SJCRH30 (cell line): ENCODE data around the gene NCAN. TPM values are rescaled to one million over a fixed set of nuclear protein-coding genes. Genes with fewer than 3 reads are reported as not detected.
A peak's percentile ranks its signal among the peaks of the same experiment; 100 is the strongest.

Source experiments
- DNase-seq, 2 experiments: peaks; one replicate each; pipeline ENCODE4 v3.0.0-alpha.2; 2015 to 2020
- H3K27ac ChIP-seq: fragments of 250-450 bp; sonication (Bioruptor Pico); 2 replicates; pipeline ENCODE4 v1.5.1; 2020; ENCODE audit warnings: mild to moderate bottlenecking, moderate library complexity
- H3K27me3 ChIP-seq: fragments of 250-450 bp; sonication (Bioruptor Pico); 2 replicates; pipeline ENCODE4 v1.5.1; 2020; ENCODE audit warnings: mild to moderate bottlenecking, moderate library complexity
- H3K36me3 ChIP-seq: fragments of 250-450 bp; sonication (Bioruptor Pico); 2 replicates; pipeline ENCODE4 v1.5.1; 2020; ENCODE audit warnings: mild to moderate bottlenecking, moderate library complexity
- H3K4me1 ChIP-seq: fragments of 250-450 bp; sonication (Bioruptor Pico); 2 replicates; pipeline ENCODE4 v1.5.1; 2020; ENCODE audit warnings: mild to moderate bottlenecking, moderate library complexity
- H3K4me3 ChIP-seq: fragments of 250-450 bp; sonication (Bioruptor Pico); 2 replicates; pipeline ENCODE4 v1.5.1; 2020; ENCODE audit warnings: mild to moderate bottlenecking, moderate library complexity
- H3K9me3 ChIP-seq: fragments of 250-450 bp; sonication (Bioruptor Pico); replicated peaks from 2 replicates; pipeline ENCODE4 v1.5.1; 2020; ENCODE audit warnings: mild to moderate bottlenecking, moderate library complexity
- total RNA-seq: library from RNA; depleted of rRNA; stranded (reverse); fragments of >200 nt; shearing (Covaris generic); gene quantifications from 2 replicates; pipeline ENCODE4 v1.2.3, GENCODE V29; 2014

NCAN gene
- total RNA-seq, 1 experiment from 2014 or later: not detected

DNA sequence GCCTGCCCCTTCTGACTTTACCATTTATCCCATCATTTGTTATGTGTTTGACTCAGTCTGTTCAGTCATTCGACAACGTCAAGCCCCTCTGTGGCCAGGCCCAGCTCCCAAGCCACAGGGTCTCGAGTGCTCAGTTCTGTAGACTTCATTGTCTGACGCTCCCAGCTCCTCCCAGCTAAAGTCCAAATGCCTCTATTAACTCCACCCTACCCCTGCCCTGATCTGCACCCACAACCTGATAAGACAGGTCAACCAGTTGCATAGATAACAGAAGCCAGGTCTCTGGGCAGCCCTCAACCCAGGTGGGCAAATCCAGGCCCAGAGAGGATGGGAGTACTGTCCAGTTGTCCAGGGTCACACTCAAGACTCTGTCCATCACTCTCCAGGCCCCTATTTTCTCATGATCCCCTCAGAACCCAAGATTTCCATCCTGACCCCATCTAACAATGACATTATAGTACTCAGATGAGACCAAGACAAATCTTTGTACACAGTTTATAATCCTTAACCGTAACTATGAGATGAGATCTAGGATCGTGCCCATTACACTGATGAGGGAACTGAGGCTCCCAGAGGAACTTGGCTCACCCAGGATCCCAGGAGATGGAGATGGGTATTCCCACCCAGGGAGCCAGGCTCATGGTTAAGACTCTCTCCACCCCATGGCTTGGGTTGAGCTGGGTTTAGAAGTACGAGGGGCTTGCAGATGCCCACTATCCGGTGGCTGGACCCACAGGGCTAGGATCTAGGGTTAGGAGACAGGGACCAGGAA, 60.3 kb downstream of the NCAN start:
- no peak for DNase-seq
- Histone ChIP-seq H3K4me3 (no peak overlapping the region), H3K27me3 (no peaks in the 10 kb centered on the region), H3K36me3 (peaks cover 12% of the 10 kb centered on the region), H3K4me1 (no peaks in the 10 kb centered on the region), H3K9me3 (no peaks in the 10 kb centered on the region), H3K27ac (no peak overlapping the region)

DNA sequence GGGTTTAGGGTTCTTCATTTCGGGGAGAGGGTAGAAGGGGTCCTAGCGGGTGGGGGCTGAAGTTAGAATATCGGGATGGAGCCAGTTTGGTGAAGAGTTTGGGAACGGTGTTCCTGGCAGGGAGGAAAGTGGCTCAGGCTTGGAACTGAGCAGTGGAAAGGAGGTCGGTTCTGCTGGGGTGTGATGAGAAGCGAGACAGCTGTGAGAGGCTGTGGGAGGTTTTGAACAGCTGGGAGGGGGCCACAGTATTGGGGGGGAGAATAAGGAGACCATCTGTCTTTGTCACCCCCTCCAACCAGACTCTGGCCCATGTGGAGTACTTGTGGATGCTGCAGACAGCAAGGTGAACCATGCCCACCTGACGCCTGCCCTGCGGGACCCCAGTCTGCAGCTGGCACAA, 62.4 kb downstream of the NCAN start:
- no peak overlapping the region for H3K27ac ChIP-seq
- no peak overlapping the region for H3K4me3 ChIP-seq
- no peaks in the 10 kb centered on the region for H3K9me3 ChIP-seq
- no peaks in the 10 kb centered on the region for H3K4me1 ChIP-seq
- DNase-seq: peak; percentile 18 to 49
- H3K36me3 ChIP-seq: peaks cover 12% of the 10 kb centered on the region
- H3K27me3 ChIP-seq: no peaks in the 10 kb centered on the region

DNA sequence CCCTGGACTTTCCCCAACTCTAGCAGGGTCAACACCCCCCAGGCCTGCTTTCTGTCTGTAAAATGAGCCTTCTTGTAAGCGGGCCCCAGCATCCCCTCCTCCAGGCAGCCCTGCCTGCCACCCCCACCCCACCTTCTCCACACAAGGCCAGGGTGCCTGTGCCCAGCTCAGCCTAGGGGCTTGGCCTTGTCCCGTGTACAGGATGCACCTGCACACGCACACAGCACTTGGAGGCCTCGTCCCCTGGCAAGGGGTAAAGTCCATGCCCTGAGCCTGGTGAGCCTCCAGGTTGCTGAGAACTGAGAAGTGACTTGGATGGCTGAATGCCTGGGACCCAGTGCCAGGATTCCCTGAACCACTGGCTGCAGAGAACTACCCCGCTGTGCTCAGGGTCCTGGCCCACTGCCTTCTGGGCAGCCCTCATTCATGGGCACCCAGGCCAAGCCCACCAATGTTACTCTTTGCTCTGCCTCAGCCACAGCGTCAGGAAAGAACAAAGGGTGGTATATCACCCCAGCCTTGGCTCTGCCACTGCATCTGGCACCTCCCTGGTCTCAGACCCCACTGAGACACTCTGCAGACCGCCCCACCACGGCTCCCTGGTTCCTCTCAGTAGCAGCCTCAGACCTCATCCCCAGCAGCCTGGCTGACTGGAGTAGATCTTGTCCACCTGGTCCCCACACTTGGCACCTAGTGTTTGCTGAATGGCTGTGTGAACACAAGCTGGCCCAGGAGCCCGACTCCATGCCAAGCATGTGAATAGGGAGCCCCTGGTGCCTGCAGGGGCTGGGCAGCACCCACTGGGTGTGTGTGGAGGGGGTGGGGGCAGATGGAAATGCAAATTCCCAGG, 63.2 kb downstream of the NCAN start:
- Histone ChIP-seq H3K27ac (no peak overlapping the region), H3K9me3 (no peaks in the 10 kb centered on the region), H3K4me1 (no peaks in the 10 kb centered on the region), H3K4me3 (no peak overlapping the region), H3K27me3 (no peaks in the 10 kb centered on the region), H3K36me3 (peaks cover 12% of the 10 kb centered on the region)
- no peak for DNase-seq

DNA sequence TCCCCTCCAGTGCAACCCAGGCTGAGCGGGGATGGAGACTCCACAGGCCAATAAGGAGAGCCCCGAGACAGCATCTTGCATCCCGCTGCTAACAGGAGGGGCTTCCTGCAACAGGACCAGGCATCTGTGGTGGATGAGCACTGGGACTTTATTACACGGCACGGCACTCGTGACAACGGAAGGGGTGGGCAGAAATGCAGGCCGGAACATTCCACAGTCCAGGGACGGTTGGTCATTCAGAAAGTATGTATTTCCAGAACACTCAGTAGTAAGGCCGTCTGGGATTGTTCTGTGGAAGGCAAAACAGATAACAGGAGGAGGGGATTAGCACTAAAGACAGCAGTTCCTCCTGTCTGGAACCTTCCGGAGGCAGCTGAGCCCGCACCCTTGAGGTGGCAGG, 64.6 kb downstream of the NCAN start:
- H3K27ac ChIP-seq: no peak overlapping the region
- H3K27me3 ChIP-seq: no peaks in the 10 kb centered on the region
- no peak for DNase-seq
- H3K36me3 ChIP-seq: peaks cover 17% of the 10 kb centered on the region
- no peak overlapping the region for H3K4me3 ChIP-seq
- H3K4me1 ChIP-seq: no peaks in the 10 kb centered on the region
- no peaks in the 10 kb centered on the region for H3K9me3 ChIP-seq

DNA sequence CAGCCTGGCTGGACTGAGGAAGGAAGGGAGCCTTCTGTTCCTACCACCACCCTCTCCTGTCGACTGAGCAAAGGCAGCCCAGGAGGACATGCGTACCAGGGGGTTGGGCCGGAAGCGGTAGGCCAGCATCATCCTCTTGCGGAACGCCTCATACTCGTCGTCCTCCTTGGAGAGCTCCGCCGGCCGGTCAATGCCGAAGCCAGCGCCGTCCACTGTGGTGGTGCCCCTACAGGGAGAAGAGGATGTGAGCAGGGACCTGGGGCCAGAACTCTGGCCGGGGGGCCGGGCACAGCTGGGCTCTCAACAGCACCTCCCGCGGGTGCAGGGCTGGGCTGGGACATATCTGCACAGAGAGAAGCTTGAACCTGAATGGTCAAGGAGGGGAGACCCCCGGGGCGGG, 65.1 kb downstream of the NCAN start:
- peaks cover 21% of the 10 kb centered on the region for H3K36me3 ChIP-seq
- H3K27ac ChIP-seq: no peak overlapping the region
- no peaks in the 10 kb centered on the region for H3K27me3 ChIP-seq
- no peaks in the 10 kb centered on the region for H3K4me1 ChIP-seq
- H3K9me3 ChIP-seq: no peaks in the 10 kb centered on the region
- no peak for DNase-seq
- no peak overlapping the region for H3K4me3 ChIP-seq

DNA sequence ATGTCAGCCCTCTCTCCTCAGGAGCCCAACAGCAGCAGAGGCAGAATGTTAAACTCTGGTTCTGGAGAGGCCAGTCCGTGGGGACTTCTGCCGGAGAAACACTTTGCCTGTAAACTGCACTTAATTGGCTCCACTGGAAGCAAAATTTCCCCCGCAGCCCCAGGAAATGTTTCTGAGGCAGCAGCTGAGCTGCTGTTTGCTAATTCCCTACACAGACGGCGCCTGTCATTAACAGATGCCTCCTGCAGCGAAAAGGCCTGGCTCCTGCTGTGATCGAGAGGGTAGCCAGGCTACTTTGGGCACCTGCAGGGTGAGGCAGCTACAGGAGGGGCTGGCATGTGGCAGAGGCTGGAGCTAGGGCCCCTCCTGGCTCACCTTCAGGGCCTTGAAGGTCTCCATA, 66.6 kb downstream of the NCAN start:
- Histone ChIP-seq H3K36me3 (peaks cover 21% of the 10 kb centered on the region), H3K4me3 (no peak overlapping the region), H3K27ac (no peak overlapping the region), H3K4me1 (no peaks in the 10 kb centered on the region), H3K27me3 (no peaks in the 10 kb centered on the region), H3K9me3 (no peaks in the 10 kb centered on the region)
- no peak for DNase-seq

DNA sequence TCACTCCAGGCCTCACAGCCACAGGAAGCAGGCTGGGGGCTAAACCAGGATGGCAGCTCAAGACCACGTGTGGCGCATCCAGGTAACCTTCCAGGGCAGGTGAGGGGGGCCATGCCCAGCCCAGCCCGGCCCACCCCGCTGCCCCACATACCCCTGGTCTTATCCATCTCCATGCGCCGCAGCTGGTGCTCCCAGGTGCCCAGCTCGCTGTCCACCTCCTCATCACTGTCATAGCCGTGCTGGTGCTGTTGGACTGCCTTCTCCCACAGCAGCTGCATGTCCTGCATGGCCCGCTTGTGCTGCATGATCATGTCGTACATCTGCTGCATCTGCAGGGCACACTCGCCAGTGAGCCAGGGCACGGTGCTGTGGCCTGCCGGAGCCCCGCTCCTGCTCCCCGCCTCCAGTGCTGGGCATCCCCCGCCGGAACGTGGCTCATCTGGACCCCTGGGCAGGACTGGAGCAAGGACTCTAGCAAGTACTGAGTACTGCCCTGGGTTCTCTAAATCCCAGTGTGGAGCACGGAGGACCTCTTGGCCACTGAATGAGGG, 67.4 kb downstream of the NCAN start:
- Histone ChIP-seq H3K27ac (no peak overlapping the region), H3K4me3 (no peak overlapping the region), H3K27me3 (no peaks in the 10 kb centered on the region), H3K4me1 (no peaks in the 10 kb centered on the region), H3K9me3 (no peaks in the 10 kb centered on the region), H3K36me3 (peaks cover 25% of the 10 kb centered on the region)
- no peak for DNase-seq

DNA sequence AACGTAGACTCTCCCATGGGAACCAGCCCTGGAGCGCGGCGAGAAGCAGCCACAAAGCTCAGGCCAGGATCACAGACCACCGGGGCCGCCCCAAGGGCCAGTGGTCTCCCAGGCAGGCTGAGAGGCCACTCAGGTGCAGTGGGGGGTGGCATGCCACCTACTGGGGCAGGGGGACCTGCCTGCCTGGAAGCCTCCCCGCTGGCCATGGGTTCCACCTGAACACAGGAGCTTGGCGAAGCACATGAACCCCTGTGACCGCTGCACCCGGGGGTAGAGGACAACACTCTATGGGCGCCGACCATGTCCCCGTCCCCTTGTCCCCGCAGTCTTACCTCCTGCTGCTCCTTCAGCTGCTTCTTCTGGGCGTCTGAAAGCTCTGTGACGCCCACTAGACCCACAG, 68.1 kb downstream of the NCAN start:
- Histone ChIP-seq H3K4me1 (no peaks in the 10 kb centered on the region), H3K4me3 (no peak overlapping the region), H3K36me3 (peaks cover 25% of the 10 kb centered on the region), H3K27me3 (no peaks in the 10 kb centered on the region), H3K9me3 (no peaks in the 10 kb centered on the region), H3K27ac (no peak overlapping the region)
- DNase-seq: no peak

DNA sequence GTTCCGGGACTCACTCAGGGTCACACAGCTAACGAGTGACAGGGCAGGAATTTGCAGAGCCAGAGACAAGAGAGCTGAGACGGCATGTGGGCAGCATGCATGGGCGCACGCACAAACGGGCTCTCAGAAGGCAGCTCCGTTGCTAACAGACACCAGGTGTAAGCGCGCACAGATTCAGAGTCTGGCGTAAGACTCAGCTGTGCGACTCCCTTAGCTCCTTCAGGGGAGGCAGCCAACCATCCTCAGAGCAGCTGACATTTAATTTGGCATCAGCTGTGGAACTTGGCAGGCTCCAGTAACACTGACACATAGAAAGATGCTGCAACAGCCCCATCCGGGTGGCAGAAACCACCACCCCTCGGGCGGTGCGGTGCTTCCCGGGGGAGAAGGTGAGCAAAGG, 68.8 kb downstream of the NCAN start:
- Histone ChIP-seq H3K36me3 (peaks cover 25% of the 10 kb centered on the region), H3K9me3 (no peaks in the 10 kb centered on the region), H3K4me3 (no peak overlapping the region), H3K4me1 (no peaks in the 10 kb centered on the region), H3K27me3 (no peaks in the 10 kb centered on the region), H3K27ac (no peak overlapping the region)
- DNase-seq: no peak

DNA sequence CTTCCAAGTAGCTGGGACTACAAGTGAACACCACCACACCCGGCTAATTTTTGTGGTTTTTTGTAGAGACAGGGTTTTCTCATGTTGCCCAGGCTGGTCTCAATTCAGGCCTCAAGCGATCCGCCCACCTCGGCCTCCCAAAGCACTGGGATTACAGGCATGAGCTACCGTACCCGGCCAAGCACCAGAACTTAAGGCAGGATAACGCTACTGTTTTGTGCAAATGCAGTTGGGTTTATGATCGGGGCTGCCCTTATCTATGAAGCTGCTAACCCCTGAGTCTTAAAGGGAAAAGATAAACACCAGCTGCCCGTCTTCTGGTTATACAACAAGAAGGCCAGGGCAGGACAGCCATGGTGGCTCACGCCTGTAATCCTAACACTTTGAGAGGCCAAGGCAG, 73.9 kb downstream of the NCAN start:
- DNase-seq: no peak
- Histone ChIP-seq H3K27me3 (no peaks in the 10 kb centered on the region), H3K27ac (no peak overlapping the region), H3K9me3 (no peaks in the 10 kb centered on the region), H3K4me3 (no peak overlapping the region), H3K36me3 (peaks cover 42% of the 10 kb centered on the region), H3K4me1 (no peaks in the 10 kb centered on the region)

DNA sequence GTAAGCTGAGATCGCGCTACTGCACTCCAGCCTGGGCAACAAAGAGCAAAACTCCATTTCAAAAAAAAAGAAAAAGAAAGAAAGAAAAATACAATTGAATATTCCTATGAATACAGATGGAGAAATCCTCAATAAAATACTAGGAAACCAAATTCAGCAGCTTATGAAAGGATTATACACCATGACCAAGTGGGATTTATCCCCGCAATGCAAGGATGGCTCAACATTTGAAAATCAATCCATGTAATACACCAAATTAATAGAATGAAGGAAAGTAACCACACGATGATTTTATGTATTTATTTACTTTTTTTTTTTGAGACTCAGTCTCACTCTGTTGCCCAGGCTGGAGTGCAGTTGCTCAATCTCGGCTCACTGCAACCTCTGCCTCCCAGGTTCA, 80.8 kb downstream of the NCAN start:
- no peaks in the 10 kb centered on the region for H3K4me1 ChIP-seq
- H3K4me3 ChIP-seq: no peak overlapping the region
- peaks cover 54% of the 10 kb centered on the region for H3K36me3 ChIP-seq
- no peak for DNase-seq
- no peaks in the 10 kb centered on the region for H3K27me3 ChIP-seq
- no peak overlapping the region for H3K27ac ChIP-seq
- no peaks in the 10 kb centered on the region for H3K9me3 ChIP-seq

DNA sequence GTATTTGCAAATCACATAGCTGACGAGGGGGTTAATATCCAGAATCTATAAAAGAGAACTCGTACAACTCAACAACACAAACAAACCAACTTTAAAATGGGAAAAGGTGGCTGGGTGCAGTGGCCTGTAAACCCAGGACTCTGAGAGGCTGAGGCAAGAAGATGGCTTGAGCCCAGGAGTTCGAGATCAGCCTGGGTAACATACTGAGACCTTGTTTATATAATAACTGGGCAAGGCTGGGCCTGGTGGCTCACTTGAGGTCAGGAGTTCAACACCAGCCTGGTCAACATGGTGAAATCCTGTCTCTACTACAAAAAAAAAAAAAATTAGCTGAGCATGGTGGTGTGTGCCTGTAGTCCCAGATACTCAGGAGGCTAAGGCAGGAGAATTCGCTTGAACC, 83.2 kb downstream of the NCAN start:
- DNase-seq: no peak
- Histone ChIP-seq H3K27me3 (no peaks in the 10 kb centered on the region), H3K9me3 (no peaks in the 10 kb centered on the region), H3K36me3 (peaks cover 39% of the 10 kb centered on the region), H3K27ac (no peak overlapping the region), H3K4me1 (no peaks in the 10 kb centered on the region), H3K4me3 (no peak overlapping the region)

DNA sequence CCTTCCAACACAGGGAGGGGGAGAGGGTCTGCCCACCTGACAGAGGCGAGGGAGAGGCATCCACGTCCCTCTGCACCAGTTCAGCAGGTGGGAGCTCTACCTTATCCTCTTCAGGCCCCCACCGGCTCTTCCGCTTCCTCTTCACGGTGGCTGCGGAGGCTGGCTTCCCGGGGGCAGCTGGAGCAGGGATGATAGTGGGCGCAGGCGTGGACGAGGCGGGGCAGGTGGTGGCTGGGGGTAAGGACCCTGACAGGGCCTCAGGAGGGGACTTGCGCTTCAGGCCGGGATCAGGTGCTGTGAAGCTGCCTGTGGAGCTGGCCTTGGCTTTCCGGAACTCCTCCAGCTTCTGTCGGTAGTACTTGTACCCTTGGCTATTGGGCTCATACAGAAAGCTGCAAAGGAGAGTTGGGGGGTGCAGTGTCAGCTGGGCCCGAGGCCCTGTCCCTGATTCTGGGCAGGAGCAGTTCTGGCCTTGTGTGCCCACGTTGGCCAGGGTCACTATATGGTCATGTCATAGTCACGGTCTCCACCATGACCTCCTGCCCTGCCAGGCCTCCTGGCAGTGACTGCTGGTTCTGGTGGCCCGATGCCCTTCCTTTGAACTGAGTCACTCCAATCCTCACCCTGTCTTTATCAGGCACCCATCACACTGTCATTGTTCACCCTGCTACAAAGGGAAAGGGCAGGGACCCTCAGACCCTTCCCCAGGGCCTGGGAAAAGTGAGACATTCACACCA, 85.4 kb downstream of the NCAN start:
- H3K4me1 ChIP-seq: no peaks in the 10 kb centered on the region
- no peak for DNase-seq
- peaks cover 34% of the 10 kb centered on the region for H3K36me3 ChIP-seq
- H3K4me3 ChIP-seq: no peak overlapping the region
- no peak overlapping the region for H3K27ac ChIP-seq
- no peaks in the 10 kb centered on the region for H3K9me3 ChIP-seq
- H3K27me3 ChIP-seq: no peaks in the 10 kb centered on the region

DNA sequence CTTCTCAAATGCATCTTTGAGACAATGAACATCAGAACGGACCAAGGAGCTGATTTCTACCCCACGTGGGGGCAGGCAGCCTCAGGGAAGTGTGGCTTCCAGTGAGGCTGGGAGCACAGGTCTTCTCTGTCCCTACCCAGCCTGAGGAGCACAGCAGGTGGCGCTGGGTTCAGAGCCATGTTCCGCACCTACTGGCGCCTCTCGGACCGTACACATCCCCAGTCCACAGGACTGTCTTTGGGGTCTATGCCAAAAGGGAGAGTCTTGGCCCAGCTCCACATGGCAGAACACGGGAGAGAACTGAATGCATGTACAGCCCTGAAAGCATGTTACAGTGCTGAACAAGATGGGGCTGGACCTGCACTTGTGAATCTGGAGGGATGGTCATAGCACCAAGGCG, 86.0 kb downstream of the NCAN start:
- Histone ChIP-seq H3K4me1 (no peaks in the 10 kb centered on the region), H3K27ac (no peak overlapping the region), H3K9me3 (no peaks in the 10 kb centered on the region), H3K27me3 (no peaks in the 10 kb centered on the region), H3K4me3 (no peak overlapping the region), H3K36me3 (peaks cover 30% of the 10 kb centered on the region)
- no peak for DNase-seq

DNA sequence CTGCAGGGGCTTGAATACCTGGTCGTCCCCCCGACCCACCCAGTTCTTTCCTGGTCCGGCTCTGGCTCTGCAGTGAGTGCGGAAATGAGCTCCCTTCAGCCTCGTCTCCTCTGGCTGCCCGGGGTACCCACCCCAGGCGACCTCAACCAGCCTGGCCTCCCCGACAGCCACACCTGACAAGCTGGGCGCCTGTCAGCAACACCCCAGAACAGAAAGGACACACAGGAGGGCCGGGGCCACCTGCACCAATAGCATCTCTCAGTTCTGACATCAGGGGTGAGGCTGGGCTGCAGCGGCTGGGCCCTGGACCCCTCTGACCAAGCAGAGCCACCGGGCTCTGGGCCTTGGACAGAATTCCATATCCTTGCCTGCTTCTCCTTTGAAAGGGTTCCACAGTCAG, 88.9 kb downstream of the NCAN start:
- peaks cover 20% of the 10 kb centered on the region for H3K36me3 ChIP-seq
- no peak overlapping the region for H3K27ac ChIP-seq

More for the DNA sequence above, 88.9 kb downstream of the NCAN start:
- H3K4me3 ChIP-seq: no peak overlapping the region
- no peaks in the 10 kb centered on the region for H3K9me3 ChIP-seq
- no peak for DNase-seq
- H3K4me1 ChIP-seq: no peaks in the 10 kb centered on the region
- no peaks in the 10 kb centered on the region for H3K27me3 ChIP-seq
